Gastroesophageal sphincter (tissue), 3 donors: ENCODE data around the gene VSIG10L2.

ENCODE experiments used
- CTCF ChIP-seq, 4 experiments: fragments of 200-600 bp in 2 of 4; fragments of 450-650 bp in 2 of 4; sonication (generic) in 1 of 4; IDR thresholded peaks; one replicate each; pipeline ENCODE4 v1.5.1; 2017 to 2019; ENCODE audit warnings: antibody characterized with exemption in 4 of 4, mild to moderate bottlenecking in 2 of 4, moderate library complexity in 2 of 4
- POLR2A ChIP-seq, 2 donors: fragments of 450-650 bp; IDR thresholded peaks; one replicate each; pipeline ENCODE4 v1.6.1; 2017; ENCODE audit warnings: antibody characterized with exemption in 2 of 2, mild to moderate bottlenecking in 2 of 2, moderate library complexity in 1 of 2

DNA sequence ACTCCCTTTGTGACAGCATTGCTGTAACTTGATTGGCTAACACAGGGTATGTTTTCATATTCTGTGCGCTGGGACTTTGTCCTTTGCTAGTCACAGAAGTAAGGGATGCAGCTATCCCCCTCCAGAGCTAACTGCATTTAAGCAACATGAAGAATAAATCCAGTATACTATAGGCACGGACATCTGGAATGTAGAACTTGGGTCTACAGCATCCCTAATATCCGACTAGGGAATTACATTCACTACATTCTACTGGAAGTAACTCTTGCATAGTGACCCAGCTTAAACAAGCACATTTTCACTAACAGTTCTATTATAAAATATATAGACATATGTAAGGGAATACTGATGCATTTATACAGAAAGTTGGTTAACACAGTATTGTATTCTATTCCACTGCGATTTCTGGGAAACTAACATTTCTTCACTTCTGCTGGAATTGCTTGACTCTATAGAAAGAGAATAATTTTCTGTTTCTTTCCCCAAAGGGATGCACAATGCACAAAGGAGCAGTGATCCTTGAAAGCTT, 13.1 kb downstream of the VSIG10L2 start:
- no peak for TF ChIP-seq POLR2A (IDR thresholded peaks at IDR 0.05)
- TF ChIP-seq CTCF (IDR thresholded peaks at IDR 0.05): no peak
